ENCODE data around the gene KATNA1. TPM values are rescaled to one million over a fixed set of nuclear protein-coding genes. Genes with fewer than 3 reads are reported as not detected.

The KATNA1 gene
- total and polyA plus RNA-seq, 3 donors from 2014 or later, result 46.6 to 81.5 (median 49.4) TPM

- Histone ChIP-seq H3K36me3 (ENCODE audit: low read depth, missing control alignments) (no peaks in the 10 kb centered on the region), H3K4me1 (no peaks in the 10 kb centered on the region), H3K27me3 (no peaks in the 10 kb centered on the region), H3K27ac (no peak overlapping the region), H3K4me3 (no peak overlapping the region), H3K9me3 (no peaks in the 10 kb centered on the region)
- TF ChIP-seq CTCF (IDR thresholded peaks at IDR 0.05) (no peak), POLR2A (IDR thresholded peaks at IDR 0.05) (no peak)
- no peak for DNase-seq
- WGBS, 2 donors, result 95 to 100% methylated on average over 4 of the region's 4 CpGs
- intact Hi-C loops (cut with DNase I; ENCODE audit: low total_unique reads), result no loop called here
Observed at GRCh38 chr6:149600508-149600907, 48.0 kb downstream of the KATNA1 start.

GRCh38 chr6:149593408-149593807, 55.1 kb downstream of the KATNA1 start:
- WGBS, 2 donors, result 91 to 93% methylated on average over 1 of the region's 1 CpG
- TF ChIP-seq CTCF (IDR thresholded peaks at IDR 0.05) (no peak), POLR2A (IDR thresholded peaks at IDR 0.05) (no peak)
- no peak for DNase-seq
- Histone ChIP-seq H3K36me3 (ENCODE audit: low read depth, missing control alignments) (no peaks in the 10 kb centered on the region), H3K9me3 (no peaks in the 10 kb centered on the region), H3K4me1 (no peaks in the 10 kb centered on the region), H3K27ac (no peak overlapping the region), H3K27me3 (no peaks in the 10 kb centered on the region), H3K4me3 (no peak overlapping the region)
- intact Hi-C loops (cut with DNase I; ENCODE audit: low total_unique reads), result no loop called here

- TF ChIP-seq POLR2A (IDR thresholded peaks at IDR 0.05) (no peak), CTCF (IDR thresholded peaks at IDR 0.05) (no peak)
- Histone ChIP-seq H3K27me3 (no peaks in the 10 kb centered on the region), H3K27ac (no peak overlapping the region), H3K4me3 (no peak overlapping the region), H3K9me3 (no peaks in the 10 kb centered on the region), H3K4me1 (no peaks in the 10 kb centered on the region), H3K36me3 (ENCODE audit: low read depth, missing control alignments) (no peaks in the 10 kb centered on the region)
- WGBS, 2 donors, result 89 to 96% methylated on average over 2 of the region's 2 CpGs
- DNase-seq, result no peak
- intact Hi-C loops (cut with DNase I; ENCODE audit: low total_unique reads), result no loop called here
Observed at GRCh38 chr6:149592983-149593382, 55.5 kb downstream of the KATNA1 start.

GRCh38 chr6:149586149-149586548, 62.4 kb downstream of the KATNA1 start:
- intact Hi-C loops (cut with DNase I; ENCODE audit: low total_unique reads), result no loop called here
- DNase-seq, result no peak
- no peak for TF ChIP-seq CTCF (IDR thresholded peaks at IDR 0.05)
- TF ChIP-seq POLR2A (IDR thresholded peaks at IDR 0.05), result no peak
- Histone ChIP-seq H3K27ac (no peak overlapping the region), H3K9me3 (no peaks in the 10 kb centered on the region), H3K4me1 (no peaks in the 10 kb centered on the region), H3K27me3 (no peaks in the 10 kb centered on the region), H3K36me3 (ENCODE audit: low read depth, missing control alignments) (no peaks in the 10 kb centered on the region), H3K4me3 (no peak overlapping the region)
- WGBS, 2 donors, result 92 to 100% methylated on average over 2 of the region's 2 CpGs

GRCh38 chr6:149581349-149581748, 67.2 kb downstream of the KATNA1 start:
- 91 to 93% methylated on average over 5 of the region's 5 CpGs for WGBS, 2 donors
- H3K36me3 ChIP-seq (ENCODE audit: low read depth, missing control alignments), result no peaks in the 10 kb centered on the region

More at GRCh38 chr6:149581349-149581748, 67.2 kb downstream of the KATNA1 start:
- no peak overlapping the region for H3K4me3 ChIP-seq
- intact Hi-C loops (cut with DNase I; ENCODE audit: low total_unique reads), result no loop called here
- H3K4me1 ChIP-seq, result no peaks in the 10 kb centered on the region
- no peak overlapping the region for H3K27ac ChIP-seq
- DNase-seq, result no peak
- H3K9me3 ChIP-seq, result no peaks in the 10 kb centered on the region
- H3K27me3 ChIP-seq, result no peaks in the 10 kb centered on the region
- TF ChIP-seq POLR2A (IDR thresholded peaks at IDR 0.05) (no peak), CTCF (IDR thresholded peaks at IDR 0.05) (no peak)

Measured in testis (tissue), 3 donors.